K562 (cell line): ENCODE measurements around the gene FILIP1.

Source experiments
- ADNP ChIP-seq: fragments of 200-800 bp; sonication (Bioruptor generic); IDR thresholded peaks from 2 replicates; pipeline ENCODE4 v1.6.1; 2016; ENCODE audit warnings: missing genetic modification characterization, missing compliant biosample characterization
- AFF4 ChIP-seq: sonication (generic); formaldehyde crosslinking; IDR thresholded peaks from 2 replicates; pipeline ENCODE4 v1.8.0; 2023; ENCODE audit warnings: mild to moderate bottlenecking, missing genetic modification reagents
- CTCF ChIP-seq, 3 experiments: IDR thresholded peaks in 2 of 3; conservative IDR thresholded peaks in 1 of 3; 2 replicates each; pipeline ENCODE4 v1.5.1; 2011 to 2012; ENCODE audit warnings: low read length in 3 of 3, mild to moderate bottlenecking in 3 of 3, control low read depth in 2 of 3, improper control_type of control experiment in 1 of 3, inconsistent platforms in 1 of 3, low read depth in 1 of 3, mixed read lengths in 1 of 3, moderate library complexity in 1 of 3; ENCODE audit not compliant: insufficient read depth in 2 of 3
- CUX1 ChIP-seq: fragments of 200-800 bp; sonication (Bioruptor generic); IDR thresholded peaks from 2 replicates; pipeline ENCODE4 v1.6.1; 2016; ENCODE audit warnings: missing genetic modification characterization, missing compliant biosample characterization
- EZH2 ChIP-seq: IDR thresholded peaks from 2 replicates; pipeline ENCODE4 v1.6.1; 2012; ENCODE audit warnings: low read depth, mild to moderate bottlenecking, inconsistent platforms, low read length, borderline replicate concordance
- NR2C2 ChIP-seq, 2 experiments: fragments of 200-800 bp in 1 of 2; sonication (Bioruptor generic) in 1 of 2; sonication (generic) in 1 of 2; formaldehyde crosslinking in 1 of 2; IDR thresholded peaks; 2 replicates each; pipeline versions ENCODE4 v1.6.1 to v1.8.0; 2016 to 2022; ENCODE audit warnings: mild to moderate bottlenecking in 1 of 2, missing compliant biosample characterization in 1 of 2, missing genetic modification characterization in 1 of 2, missing genetic modification reagents in 1 of 2
- POLR2A ChIP-seq: fragments of 450-650 bp; conservative IDR thresholded peaks from 2 replicates; pipeline ENCODE4 v1.6.1; 2016
- TCF7L2 ChIP-seq: fragments of 150-350 bp; IDR thresholded peaks from 2 replicates; pipeline ENCODE4 v1.6.1; 2016; ENCODE audit warnings: low read depth, mild to moderate bottlenecking, low read length, moderate library complexity
- YY1 ChIP-seq, 3 experiments: IDR thresholded peaks; 2 replicates each; pipeline ENCODE4 v1.6.1; 2011; ENCODE audit warnings: low read length in 2 of 3, mild to moderate bottlenecking in 2 of 3, moderate library complexity in 2 of 3, borderline replicate concordance in 1 of 3, control low read depth in 1 of 3, low read depth in 1 of 3; ENCODE audit not compliant: insufficient read depth in 3 of 3, insufficient replicate concordance in 2 of 3, control insufficient read depth in 1 of 3, insufficient read length in 1 of 3; ENCODE audit errors: extremely low read depth in 1 of 3
- ZFP36 ChIP-seq: fragments of 150-350 bp; IDR thresholded peaks from 2 replicates; pipeline ENCODE4 v1.6.1; 2018; ENCODE audit warnings: low read length, low read depth; ENCODE audit not compliant: partially characterized antibody
- ZKSCAN1 ChIP-seq: fragments of 150-350 bp; IDR thresholded peaks from 2 replicates; pipeline ENCODE4 v1.6.1; 2016; ENCODE audit warnings: low read depth, low read length
- ZNF395 ChIP-seq: fragments of 200-800 bp; sonication (Bioruptor generic); IDR thresholded peaks from 2 replicates; pipeline ENCODE4 v1.6.1; 2017; ENCODE audit warnings: missing genetic modification characterization, missing compliant biosample characterization
- TF ChIP-seq, protein P1 (sequence below): IDR thresholded peaks from 2 replicates; pipeline ENCODE4 v1.6.1; 2012; ENCODE audit warnings: low read depth, low read length, improper control_type of control experiment, borderline replicate concordance
- TF ChIP-seq, protein P2 (sequence below): sonication (generic); formaldehyde crosslinking; IDR thresholded peaks from 2 replicates; pipeline ENCODE4 v1.8.0; 2022; ENCODE audit warnings: mild to moderate bottlenecking, missing genetic modification reagents, borderline replicate concordance

DNA sequence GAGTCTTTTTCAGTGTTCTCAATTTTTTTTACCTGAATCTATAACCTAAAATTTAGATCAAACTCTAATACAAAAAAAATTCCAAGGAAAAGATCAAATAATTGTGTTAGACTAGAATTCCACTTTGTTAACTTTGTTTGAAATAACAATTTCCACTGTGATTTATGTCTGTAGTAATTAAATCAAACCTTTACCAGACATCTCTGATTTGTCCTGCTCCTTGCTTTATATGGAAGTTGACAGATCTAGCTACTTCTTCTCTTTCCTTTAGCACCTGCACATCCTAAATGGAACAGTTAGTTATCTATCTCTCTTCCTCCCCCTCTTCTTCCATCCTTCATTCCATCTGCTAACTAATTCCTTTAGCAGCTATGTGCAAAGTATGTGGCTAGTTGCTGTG is 109.5 kb downstream of the FILIP1 start:
- TF ChIP-seq EZH2: no peak
- TF ChIP-seq CUX1 (CRISPR knock-in tag): no peak
- no peak for TF ChIP-seq NR2C2 (CRISPR knock-in tag; IDR thresholded peaks at IDR 0.05)
- no peak for TF ChIP-seq NR2C2 (tag; IDR thresholded peaks at IDR 0.05)
- TF ChIP-seq POLR2A: no peak
- TF ChIP-seq ZNF395 (CRISPR knock-in tag): no peak
- TF ChIP-seq ZFP36: no peak
- no peak for TF ChIP-seq CTCF (IDR thresholded peaks at IDR 0.05 in 2 of 3, conservative IDR thresholded peaks at IDR 0.05 in 1 of 3; ENCODE audit: insufficient read depth in 2 of 3, low read depth in 1 of 3, low read length in 3 of 3)
- TF ChIP-seq, protein P1, sequence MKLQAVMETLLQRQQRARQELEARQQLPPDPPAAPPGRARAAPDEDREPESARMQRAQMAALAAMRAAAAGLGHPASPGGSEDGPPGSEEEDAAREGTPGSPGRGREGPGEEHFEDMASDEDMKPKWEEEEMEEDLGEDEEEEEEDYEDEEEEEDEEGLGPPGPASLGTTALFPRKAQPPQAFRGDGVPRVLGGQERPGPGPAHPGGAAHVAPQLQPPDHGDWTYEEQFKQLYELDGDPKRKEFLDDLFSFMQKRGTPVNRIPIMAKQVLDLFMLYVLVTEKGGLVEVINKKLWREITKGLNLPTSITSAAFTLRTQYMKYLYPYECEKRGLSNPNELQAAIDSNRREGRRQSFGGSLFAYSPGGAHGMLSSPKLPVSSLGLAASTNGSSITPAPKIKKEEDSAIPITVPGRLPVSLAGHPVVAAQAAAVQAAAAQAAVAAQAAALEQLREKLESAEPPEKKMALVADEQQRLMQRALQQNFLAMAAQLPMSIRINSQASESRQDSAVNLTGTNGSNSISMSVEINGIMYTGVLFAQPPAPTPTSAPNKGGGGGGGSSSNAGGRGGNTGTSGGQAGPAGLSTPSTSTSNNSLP: no peak
- no peak for TF ChIP-seq ZKSCAN1
- TF ChIP-seq YY1 (IDR thresholded peaks at IDR 0.05; ENCODE audit: borderline replicate concordance in 1 of 3, control insufficient read depth in 1 of 3, extremely low read depth in 1 of 3, insufficient read depth in 3 of 3, insufficient read length in 1 of 3, insufficient replicate concordance in 2 of 3, low read depth in 1 of 3, low read length in 2 of 3): no peak
- TF ChIP-seq, protein P2, sequence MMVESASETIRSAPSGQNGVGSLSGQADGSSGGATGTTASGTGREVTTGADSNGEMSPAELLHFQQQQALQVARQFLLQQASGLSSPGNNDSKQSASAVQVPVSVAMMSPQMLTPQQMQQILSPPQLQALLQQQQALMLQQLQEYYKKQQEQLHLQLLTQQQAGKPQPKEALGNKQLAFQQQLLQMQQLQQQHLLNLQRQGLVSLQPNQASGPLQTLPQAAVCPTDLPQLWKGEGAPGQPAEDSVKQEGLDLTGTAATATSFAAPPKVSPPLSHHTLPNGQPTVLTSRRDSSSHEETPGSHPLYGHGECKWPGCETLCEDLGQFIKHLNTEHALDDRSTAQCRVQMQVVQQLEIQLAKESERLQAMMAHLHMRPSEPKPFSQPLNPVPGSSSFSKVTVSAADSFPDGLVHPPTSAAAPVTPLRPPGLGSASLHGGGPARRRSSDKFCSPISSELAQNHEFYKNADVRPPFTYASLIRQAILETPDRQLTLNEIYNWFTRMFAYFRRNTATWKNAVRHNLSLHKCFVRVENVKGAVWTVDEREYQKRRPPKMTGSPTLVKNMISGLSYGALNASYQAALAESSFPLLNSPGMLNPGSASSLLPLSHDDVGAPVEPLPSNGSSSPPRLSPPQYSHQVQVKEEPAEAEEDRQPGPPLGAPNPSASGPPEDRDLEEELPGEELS: no peak
- no peak for TF ChIP-seq TCF7L2
- no peak for TF ChIP-seq ADNP (tag)
- TF ChIP-seq AFF4: no peak
